DND-41 (cell line): ENCODE data around the gene TBCK.

Experiments used
- CTCF ChIP-seq: IDR thresholded peaks from 2 replicates; pipeline ENCODE4 v1.5.1; 2012; ENCODE audit warnings: borderline replicate concordance, low read length, moderate library complexity, mild to moderate bottlenecking; ENCODE audit not compliant: poor library complexity, severe bottlenecking; ENCODE audit errors: extremely low read depth
- EZH2 ChIP-seq: IDR thresholded peaks from 3 replicates; pipeline ENCODE4 v1.6.1; 2012; ENCODE audit warnings: borderline replicate concordance, low read depth, mild to moderate bottlenecking, moderate library complexity, low read length, inconsistent platforms; ENCODE audit not compliant: severe bottlenecking

- TF ChIP-seq EZH2 (no peak), CTCF (no peak)
Measured at GRCh38 chr4:106186201-106186600, 129.8 kb downstream of the TBCK start.
